GM12875 (cell line): ENCODE measurements around the gene FBLN2.

ENCODE experiments used
- H3K4me3 ChIP-seq: one replicate; pipeline ENCODE4 v1.5.1; 2011; ENCODE audit warnings: low read depth, low read length, control low read depth
- CTCF ChIP-seq: IDR thresholded peaks from 2 replicates; pipeline ENCODE4 v1.5.1; 2011; ENCODE audit warnings: low read depth, mild to moderate bottlenecking, control low read depth, inconsistent platforms, low read length, moderate library complexity, borderline replicate concordance; ENCODE audit not compliant: insufficient read depth

The FBLN2 gene

GRCh38 chr3:13617097-13617738 lies 68.3 kb downstream of the FBLN2 start:
- no peak for TF ChIP-seq CTCF

GRCh38 chr3:13617981-13618380 lies 69.1 kb downstream of the FBLN2 start:
- TF ChIP-seq CTCF = no peak
- no peak overlapping the region for H3K4me3 ChIP-seq

More at GRCh38 chr3:13617097-13617738, 68.3 kb downstream of the FBLN2 start:
- H3K4me3 ChIP-seq = no peak overlapping the region

GRCh38 chr3:13618836-13619235 lies 69.9 kb downstream of the FBLN2 start:
- H3K4me3 ChIP-seq = no peak overlapping the region
- no peak for TF ChIP-seq CTCF

GRCh38 chr3:13619661-13620230 lies 70.8 kb downstream of the FBLN2 start:
- no peak overlapping the region for H3K4me3 ChIP-seq
- TF ChIP-seq CTCF = no peak

DNA sequence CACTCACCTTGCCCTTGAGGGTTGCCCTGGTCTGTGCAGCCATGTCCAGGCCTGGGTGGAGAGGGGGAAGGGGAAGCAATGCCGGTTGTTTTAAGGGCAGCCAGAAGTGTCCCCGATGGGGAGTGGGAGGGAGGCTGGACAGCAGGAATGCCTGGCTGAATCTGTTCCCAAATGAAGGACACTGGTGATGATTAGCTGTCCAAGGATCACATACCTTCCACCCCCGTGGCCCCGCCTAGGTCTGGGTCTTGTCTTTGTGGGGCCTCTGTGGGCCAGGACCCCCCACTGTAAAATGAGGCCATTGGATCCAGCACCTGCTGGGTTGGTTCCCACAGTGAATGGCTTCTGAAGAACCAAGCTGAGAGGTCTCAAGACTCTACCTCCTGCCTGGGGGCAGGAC lies 71.4 kb downstream of the FBLN2 start:
- H3K4me3 ChIP-seq = no peak overlapping the region
- TF ChIP-seq CTCF = no peak

DNA sequence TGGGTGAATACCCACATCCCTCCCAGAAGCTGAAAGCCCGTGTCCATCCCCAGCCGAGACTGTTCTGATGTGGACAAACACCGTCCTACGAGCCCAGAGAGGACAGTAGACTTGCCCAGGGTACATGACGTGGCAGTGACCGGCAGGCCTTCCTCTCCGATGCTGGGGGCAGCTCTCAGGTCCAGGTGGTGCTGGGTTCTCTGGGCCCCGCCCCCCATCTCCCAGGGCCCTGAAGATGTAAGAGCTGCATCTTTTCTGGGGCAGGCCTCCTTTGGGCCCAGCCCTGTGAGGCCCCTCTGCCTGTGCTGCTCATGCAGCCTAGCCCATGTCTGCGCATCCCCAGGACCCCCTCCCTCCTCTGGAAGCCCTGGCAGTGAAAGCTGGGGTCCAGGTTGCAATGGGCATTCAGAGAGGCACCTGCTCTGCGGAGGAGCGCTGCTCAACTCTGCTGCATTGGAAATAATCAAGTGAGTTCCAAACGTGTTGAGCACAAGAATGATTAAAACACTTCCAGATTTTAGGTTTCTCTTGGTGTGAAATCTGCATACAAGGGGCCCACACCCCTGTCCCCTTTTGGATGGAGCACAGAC lies 71.9 kb downstream of the FBLN2 start:
- TF ChIP-seq CTCF = no peak
- no peak overlapping the region for H3K4me3 ChIP-seq

DNA sequence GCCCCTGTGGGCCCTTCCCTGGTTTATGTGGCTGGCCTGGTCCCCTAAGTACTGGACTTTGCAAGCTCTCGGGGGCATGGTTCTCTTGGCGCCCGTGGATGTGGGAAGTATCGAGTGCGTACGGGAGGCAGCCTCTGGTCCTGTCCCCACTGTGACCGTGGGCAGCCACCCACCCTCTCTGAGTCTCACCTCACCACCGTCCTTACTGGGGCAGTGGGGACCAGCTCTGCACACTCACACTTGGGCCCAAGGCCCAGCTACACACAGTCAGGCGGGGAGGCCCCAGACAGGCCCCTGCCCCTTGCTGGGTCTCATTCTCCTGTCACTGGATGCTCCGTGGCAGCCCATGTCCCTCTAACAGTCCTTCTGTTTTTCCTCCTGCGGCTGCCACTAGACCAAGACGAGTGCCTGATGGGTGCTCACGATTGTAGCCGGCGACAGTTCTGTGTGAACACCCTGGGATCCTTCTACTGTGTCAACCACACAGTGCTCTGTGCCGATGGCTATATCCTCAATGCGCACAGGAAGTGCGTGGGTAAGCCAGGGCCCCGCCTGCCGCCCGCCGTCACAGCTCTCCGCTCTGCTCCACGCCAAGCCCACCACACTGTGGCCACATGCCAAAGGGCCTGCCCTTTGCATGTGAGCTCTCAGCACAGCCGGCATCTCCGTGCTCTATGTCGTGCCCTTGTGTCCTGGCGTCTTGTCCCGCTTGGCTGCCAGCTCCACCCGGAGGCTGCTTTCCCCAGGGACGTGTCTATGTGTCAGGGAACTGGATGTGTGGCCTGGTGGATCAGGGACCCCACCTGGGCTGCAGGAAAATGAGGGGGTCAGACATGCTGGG lies 72.7 kb downstream of the FBLN2 start:
- no peak for TF ChIP-seq CTCF
- no peak overlapping the region for H3K4me3 ChIP-seq
